GM12878 (cell line): Measurements from ENCODE around the gene GMNN. TPM values are rescaled to one million over a fixed set of nuclear protein-coding genes. Genes with fewer than 3 reads are reported as not detected.

Source experiments
- ATAC-seq: fragments of 200-7000 bp; cut with Tn5 transposase; 3 replicates; pipeline ENCODE4 v1.9.1; 2020; ENCODE audit warnings: mild to moderate bottlenecking, moderate library complexity
- BruUV-seq: library from RNA; stranded (reverse); fragments of 400-500 nt; replicated peaks from 2 replicates; lab custom pipeline; 2021; lab: Mats Ljungman, UMichigan
- CTCF ChIA-PET: fragments of 300-600 bp; sonication (Branson Sonifier 250); formaldehyde crosslinking; extraction: SDS; loops from one replicate; lab custom pipeline; 2021; ENCODE audit warnings: inconsistent platforms; lab: Yijun Ruan, JAX
- POLR2A ChIA-PET: fragments of 350-600 bp; formaldehyde crosslinking; extraction: SDS; loops from one replicate; lab custom pipeline; 2021; ENCODE audit warnings: inconsistent platforms; lab: Charles Lee
- RAD21 ChIA-PET: fragments of 300-600 bp; sonication (Branson Sonifier 250); formaldehyde crosslinking; loops from one replicate; lab custom pipeline; 2023; ENCODE audit warnings: antibody characterized with exemption; ENCODE audit not compliant: unreplicated experiment; lab: Charles Lee
- SMC1A ChIA-PET: fragments of 300-600 bp; sonication (Branson Sonifier 250); formaldehyde crosslinking; loops from one replicate; lab custom pipeline; 2023; ENCODE audit not compliant: unreplicated experiment, uncharacterized antibody; lab: Charles Lee
- DNase-seq: peaks from one replicate; pipeline ENCODE4 v3.0.0-alpha.2; 2011; ENCODE audit warnings: low read depth, low spot score
- FAIRE-seq: peaks from 3 replicates; lab custom pipeline; 2011; peaks lifted over from hg19 to GRCh38; lab: Jason Lieb, UNC
- H2AFZ ChIP-seq: 2 replicates; pipeline ENCODE4 v1.6.0; 2011; ENCODE audit warnings: low read depth, low read length, control low read depth; ENCODE audit not compliant: control insufficient read depth
- H3K27ac ChIP-seq: 2 replicates; pipeline ENCODE4 v1.5.1; 2011; ENCODE audit warnings: control low read depth; ENCODE audit not compliant: control insufficient read depth, insufficient read depth
- H3K27me3 ChIP-seq, 2 experiments: replicated peaks in 1 of 2; 2 replicates each; pipeline versions ENCODE4 v1.6.0 to v1.6.1; 2011; ENCODE audit warnings: low read length in 1 of 2; ENCODE audit not compliant: control insufficient read depth in 2 of 2, insufficient read depth in 2 of 2
- H3K36me3 ChIP-seq, 2 experiments: 2 replicates each; pipeline ENCODE4 v1.5.1; 2011; ENCODE audit warnings: low read length in 1 of 2; ENCODE audit not compliant: control insufficient read depth in 2 of 2, insufficient read depth in 2 of 2
- H3K4me1 ChIP-seq: 2 replicates; pipeline ENCODE4 v1.6.1; 2011; ENCODE audit warnings: mild to moderate bottlenecking, low read length, moderate library complexity, mixed read lengths; ENCODE audit not compliant: control insufficient read depth, insufficient read depth
- H3K4me2 ChIP-seq: 2 replicates; pipeline ENCODE4 v1.6.0; 2011; ENCODE audit warnings: control low read depth; ENCODE audit not compliant: control insufficient read depth, insufficient read depth
- H3K4me3 ChIP-seq: fragments of 200-600 bp; sonication (generic); 2 replicates; pipeline ENCODE4 v1.5.1; 2016
- H3K79me2 ChIP-seq: 2 replicates; pipeline ENCODE4 v1.6.0; 2011; ENCODE audit warnings: low read length; ENCODE audit not compliant: control insufficient read depth, insufficient read depth
- H3K9ac ChIP-seq: 2 replicates; pipeline ENCODE4 v1.8.0; 2011; ENCODE audit warnings: low read length, control low read depth, mixed read lengths; ENCODE audit not compliant: control insufficient read depth, insufficient read depth
- H3K9me3 ChIP-seq: replicated peaks from 3 replicates; pipeline ENCODE4 v1.5.1; 2011; ENCODE audit warnings: mild to moderate bottlenecking, low read length; ENCODE audit not compliant: control insufficient read depth, insufficient read depth
- H4K20me1 ChIP-seq: 2 replicates; pipeline ENCODE4 v1.6.0; 2011; ENCODE audit not compliant: control insufficient read depth, insufficient read depth
- EP300 ChIP-seq, 2 experiments: fragments of 150-350 bp in 1 of 2; IDR thresholded peaks; 2 replicates each; pipeline ENCODE4 v1.6.1; 2011 to 2012; ENCODE audit warnings: low read depth in 2 of 2, low read length in 2 of 2, borderline replicate concordance in 1 of 2, improper control_type of control experiment in 1 of 2, inconsistent platforms in 1 of 2; ENCODE audit not compliant: control insufficient read depth in 1 of 2
- ESRRA ChIP-seq: IDR thresholded peaks from 2 replicates; pipeline ENCODE4 v1.6.1; 2012; ENCODE audit warnings: mild to moderate bottlenecking, low read length, improper control_type of control experiment
- PBX3 ChIP-seq: IDR thresholded peaks from 2 replicates; pipeline ENCODE4 v1.6.1; 2011; ENCODE audit warnings: mild to moderate bottlenecking, low read depth, low read length, moderate library complexity; ENCODE audit not compliant: insufficient replicate concordance
- PKNOX1 ChIP-seq: fragments of 450-650 bp; IDR thresholded peaks from 2 replicates; pipeline ENCODE4 v1.6.1; 2016; ENCODE audit warnings: mild to moderate bottlenecking
- SMAD5 ChIP-seq: IDR thresholded peaks from 2 replicates; pipeline ENCODE4 v1.6.1; 2016; ENCODE audit warnings: antibody characterized with exemption, low read depth
- SMARCA5 ChIP-seq: fragments of 450-650 bp; IDR thresholded peaks from 2 replicates; pipeline ENCODE4 v1.6.1; 2017; ENCODE audit warnings: mild to moderate bottlenecking
- TARDBP ChIP-seq: IDR thresholded peaks from 2 replicates; pipeline ENCODE4 v1.6.1; 2016; ENCODE audit warnings: borderline replicate concordance
- ZBTB33 ChIP-seq: fragments of 450-650 bp; IDR thresholded peaks from 2 replicates; pipeline ENCODE4 v1.6.1; 2017; ENCODE audit warnings: mild to moderate bottlenecking
- WGBS: methylation state at CpG from one replicate; pipeline ENCODE4 v1.1.6; 2016; ENCODE audit warnings: low lambda C conversion rate; ENCODE audit not compliant: insufficient replicate concordance, insufficient coverage; ENCODE audit errors: missing lambda C conversion rate; 5-methylcytosine and 5-hydroxymethylcytosine counted together
- in situ Hi-C: fragments of 300-500 bp; cut with MboI; formaldehyde crosslinking; loops from 9 replicates; pipeline ENCODE4 v1.14.3; 2018; ENCODE audit warnings: mixed read lengths
- intact Hi-C: fragments of 100-400 bp; cut with micrococcal nuclease; formaldehyde crosslinking; loops from one replicate; pipeline ENCODE4 v1.14.2; 2022; ENCODE audit not compliant: unreplicated experiment
- polyA plus RNA-seq, 11 experiments: library from polyadenylated mRNA; depleted of rRNA in 4 of 11; unstranded in 6 of 11; stranded (reverse) in 5 of 11; fragments of >200 nt; fragmentation: Nextera tagmentation in 4 of 11; fragmentation: Illumina TruSeq in 1 of 11; extraction: Ambion mirVana in 4 of 11; extraction: Trizol in 1 of 11; gene quantifications; 1 replicate in 1 of 11; 2 replicates in 10 of 11; pipeline versions ENCODE4 v1.2.1 to v1.2.3, GENCODE V29; 2011 to 2016; ENCODE audit warnings: inconsistent platforms in 2 of 11, missing spikeins in 2 of 11, low read depth in 1 of 11
- total RNA-seq, 4 experiments: library from RNA; depleted of rRNA in 3 of 4; stranded (reverse); fragments of >200 nt in 3 of 4; fragmentation: Illumina TruSeq in 1 of 4; extraction: Trizol in 1 of 4; gene quantifications; 2 replicates each; pipeline versions ENCODE4 v1.2.1 to v1.2.3, GENCODE V29; 2013 to 2021

GMNN gene
- total and polyA plus RNA-seq, 10 of the 15 experiments (the other 5 are each of a cell fraction or from before 2014, with no cell fraction given), result 51.9 to 153 (median 105) TPM

GRCh38 chr6:24760210-24760609, 14.5 kb upstream of the GMNN start:
- Histone ChIP-seq H3K4me1 (no peaks in the 10 kb centered on the region), H3K27ac (no peak overlapping the region), H4K20me1 (no peaks in the 10 kb centered on the region), H3K27me3 (no peaks in the 10 kb centered on the region), H3K9ac (no peak overlapping the region), H3K4me3 (no peak overlapping the region), H3K9me3 (peaks cover under 1% of the 10 kb centered on the region; the same call in 1 of the 3 replicates), H3K36me3 (no peaks in the 10 kb centered on the region), H2AFZ (no peak overlapping the region), H3K79me2 (no peaks in the 10 kb centered on the region), H3K4me2 (no peak overlapping the region)
- FAIRE-seq (no peak), DNase-seq (no peak), ATAC-seq (no peak)
- ChIA-PET SMC1A (interaction anchor here (1.1 to 2.1 kb wide), 3 partner anchors 17 to 191 kb away, joined by 3 to 7 read pairs (median 4); no protein-coding TSS in a partner anchor), CTCF (interaction anchor here (0.9 to 1.4 kb wide), 3 partner anchors 58 to 179 kb away, joined by 3 read pairs; no protein-coding TSS in a partner anchor), POLR2A (interaction anchor here (0.6 kb wide), 1 partner anchor 183 kb away, joined by 3 read pairs; no protein-coding TSS in a partner anchor), RAD21 (no interaction called here)
- TF ChIP-seq PBX3 (no peak), EP300 (IDR thresholded peaks at IDR 0.05; ENCODE audit: borderline replicate concordance in 1 of 2, control insufficient read depth in 1 of 2, low read depth in 2 of 2, low read length in 2 of 2) (no peak), SMARCA5 (no peak), SMAD5 (no peak), ESRRA (no peak), TARDBP (no peak), PKNOX1 (no peak), ZBTB33 (no peak)
- in situ Hi-C loops (loop anchor here (5.0 kb wide), 1 partner anchor 173 kb away; no protein-coding TSS in a partner anchor), intact Hi-C loops (no loop called here)
- 92% methylated on average over 5 of the region's 5 CpGs for WGBS
- BruUV-seq, result no TSS peak
